SKM-1 treated with dmso at 0.1 percent for 144 hours (cell line): ENCODE results near the gene SERPING1.

Experiments used
- DNase-seq: peaks from one replicate; lab custom pipeline; 2025; ENCODE audit not compliant: unreplicated experiment; lab: John Stamatoyannopoulos, UW

SERPING1 gene

DNA sequence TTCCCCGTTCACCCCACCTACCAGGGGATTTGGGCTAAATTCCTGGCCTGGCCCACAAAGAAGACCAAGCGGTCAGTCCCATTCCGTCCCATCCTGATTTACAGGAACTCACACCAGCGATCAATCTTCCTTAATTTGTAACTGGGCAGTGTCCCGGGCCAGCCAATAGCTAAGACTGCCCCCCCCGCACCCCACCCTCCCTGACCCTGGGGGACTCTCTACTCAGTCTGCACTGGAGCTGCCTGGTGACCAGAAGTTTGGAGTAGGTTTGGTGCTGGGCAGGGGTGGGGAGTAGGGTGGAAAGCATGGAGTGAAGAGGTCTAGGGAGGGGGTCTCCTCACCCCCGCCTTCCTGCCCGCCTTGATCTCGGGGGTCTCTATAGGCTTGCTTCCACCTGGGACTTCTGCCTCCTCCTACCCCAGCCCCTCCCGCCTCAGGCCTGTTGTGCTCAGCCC lies at the start of gene SERPING1:
Gene SERPING1 (plus strand): TSS at position 225 of the 455 bp plus-strand sequence. CDS start 586 bp downstream, outside the sequence.
- DNase-seq = no peak

DNA sequence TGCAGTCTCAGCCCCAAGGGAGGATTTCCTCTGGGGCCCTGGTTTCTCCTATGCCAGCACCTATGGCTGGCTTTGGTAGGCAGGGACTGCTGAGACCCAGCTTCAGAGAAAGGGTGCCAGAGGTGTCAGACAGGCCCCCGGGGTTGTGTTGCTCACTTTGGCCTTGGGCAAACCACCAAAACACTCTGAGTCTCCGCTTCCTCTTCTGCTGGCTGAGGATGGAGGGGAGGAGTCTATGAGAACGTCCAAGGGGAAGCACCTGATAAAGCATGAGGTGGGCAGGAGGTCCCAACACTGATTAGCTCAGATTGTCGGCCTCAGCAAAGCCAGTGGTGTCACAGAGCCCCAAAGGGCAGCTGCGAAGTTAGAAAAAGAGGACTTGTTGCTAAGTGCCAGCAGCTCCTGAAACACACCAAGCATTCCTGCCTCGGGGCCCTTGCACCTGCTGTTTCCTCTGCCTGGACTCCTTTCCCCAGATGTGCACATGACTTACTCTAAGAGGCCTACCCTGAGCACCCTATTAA lies 49.6 kb upstream of the SERPING1 start:
- DNase-seq = peak; percentile 23

DNA sequence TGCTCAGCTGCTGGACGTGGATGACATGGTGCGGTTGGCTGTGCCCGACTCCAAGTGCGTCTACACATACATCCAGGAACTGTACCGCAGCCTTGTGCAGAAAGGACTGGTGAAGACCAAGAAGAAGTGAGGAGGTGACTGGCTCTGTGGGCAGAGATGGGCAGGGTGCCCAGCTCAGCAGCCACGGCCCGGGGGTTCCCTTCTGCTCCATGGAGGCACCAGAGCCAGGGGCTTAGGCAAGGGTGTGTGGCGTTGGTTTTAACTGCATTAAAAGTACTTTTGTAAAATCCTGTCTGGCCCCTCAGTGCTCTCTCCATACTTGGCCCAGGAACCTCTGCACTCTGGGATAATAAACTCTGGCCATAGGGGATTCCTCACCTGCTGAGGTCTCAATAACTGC lies 47.5 kb upstream of the SERPING1 start:
- no peak for DNase-seq

DNA sequence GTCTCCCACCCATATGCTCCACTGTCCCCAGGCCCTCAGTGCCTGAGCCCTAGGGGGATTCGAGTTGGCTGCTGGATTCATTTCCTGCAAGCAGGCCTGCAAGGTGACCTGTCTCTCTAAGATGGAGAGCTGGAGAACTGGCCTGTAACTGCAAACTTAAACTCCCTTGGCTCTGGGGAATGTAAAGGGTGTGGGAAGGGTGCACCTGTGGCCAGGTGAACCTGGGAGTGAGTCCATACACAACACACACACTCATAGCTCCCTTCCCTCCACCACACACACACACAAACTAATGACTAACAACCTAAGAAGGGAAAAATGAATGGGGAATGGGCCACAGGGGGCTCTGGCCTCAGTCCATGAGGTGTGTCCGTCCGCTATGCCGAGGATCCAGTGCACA lies 45.5 kb upstream of the SERPING1 start:
- no peak for DNase-seq

DNA sequence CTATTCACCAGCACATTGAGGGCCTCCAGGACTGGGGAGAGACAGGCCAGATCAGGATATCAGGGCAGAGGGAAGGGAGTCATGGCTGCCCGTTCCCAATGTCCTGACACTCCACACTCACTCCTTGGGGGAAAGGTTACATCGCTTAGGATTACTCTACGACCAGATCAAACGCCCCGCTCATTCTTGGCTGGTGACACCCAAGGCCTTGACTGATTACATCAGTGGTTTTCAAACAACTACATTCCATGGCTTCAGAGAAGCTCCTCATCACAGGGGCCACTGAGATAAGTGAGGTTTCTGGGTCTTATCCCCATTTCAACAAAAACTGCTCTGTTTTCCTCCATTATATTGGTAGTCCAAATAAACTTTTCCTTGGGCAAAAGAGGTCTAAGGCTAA lies 45.0 kb upstream of the SERPING1 start:
- DNase-seq = no peak

DNA sequence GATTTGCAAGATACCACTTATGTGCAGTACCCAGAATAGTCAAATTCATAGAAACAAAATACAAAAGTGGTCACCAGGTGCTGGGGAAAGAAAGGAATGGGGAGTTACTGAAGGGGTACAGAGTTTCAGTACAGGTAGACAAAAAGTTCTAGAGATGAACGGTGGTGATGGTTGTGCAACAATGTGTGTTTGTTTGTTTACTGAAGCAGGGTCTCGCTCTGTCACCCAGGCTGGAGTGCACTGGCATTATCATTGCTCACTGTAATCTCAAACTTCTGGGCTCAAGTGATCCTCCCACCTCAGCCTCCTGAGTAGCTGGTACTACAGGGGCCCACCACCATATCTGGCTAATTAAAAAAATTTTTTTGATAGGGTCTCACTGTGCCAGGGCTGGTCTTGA lies 42.1 kb upstream of the SERPING1 start:
- no peak for DNase-seq

DNA sequence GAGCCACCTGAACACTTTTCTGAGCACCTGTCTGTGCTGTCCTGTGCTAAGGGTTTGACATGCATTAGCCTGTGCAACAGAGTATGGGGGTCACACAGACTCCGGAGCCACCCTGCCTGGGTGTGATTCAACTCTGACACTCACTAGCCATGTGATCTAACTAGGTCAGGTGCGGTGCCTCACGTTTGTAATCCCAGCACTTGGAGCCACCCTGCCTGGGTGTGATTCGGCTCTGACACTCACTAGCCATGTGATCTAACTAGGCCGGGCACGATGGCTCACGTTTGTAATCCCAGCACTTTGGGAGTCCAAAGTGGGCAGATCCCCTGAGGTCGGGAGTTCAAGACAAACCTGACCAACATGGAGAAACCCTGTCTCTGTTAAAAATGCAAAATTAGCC lies 41.4 kb upstream of the SERPING1 start:
- no peak for DNase-seq

DNA sequence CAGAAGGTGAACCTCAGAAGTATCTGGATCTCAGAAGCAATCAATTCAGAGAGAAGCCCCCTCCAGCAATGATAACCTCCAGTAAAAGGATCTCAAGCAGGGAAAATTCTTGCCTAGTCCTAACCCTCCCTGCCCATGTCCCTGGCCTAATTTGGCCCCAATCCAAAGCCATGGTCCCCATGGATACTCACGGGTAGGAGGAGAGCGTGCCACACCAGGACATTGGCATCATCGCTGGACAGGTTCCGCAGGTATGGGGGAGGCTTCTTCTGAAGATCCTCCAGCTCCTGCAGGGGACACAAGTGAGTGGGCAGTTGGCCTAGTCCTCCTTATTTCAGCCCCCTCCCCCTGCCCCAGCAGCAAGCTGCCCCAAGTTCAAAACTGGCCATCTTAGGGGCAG lies 37.3 kb upstream of the SERPING1 start:
- DNase-seq = no peak

DNA sequence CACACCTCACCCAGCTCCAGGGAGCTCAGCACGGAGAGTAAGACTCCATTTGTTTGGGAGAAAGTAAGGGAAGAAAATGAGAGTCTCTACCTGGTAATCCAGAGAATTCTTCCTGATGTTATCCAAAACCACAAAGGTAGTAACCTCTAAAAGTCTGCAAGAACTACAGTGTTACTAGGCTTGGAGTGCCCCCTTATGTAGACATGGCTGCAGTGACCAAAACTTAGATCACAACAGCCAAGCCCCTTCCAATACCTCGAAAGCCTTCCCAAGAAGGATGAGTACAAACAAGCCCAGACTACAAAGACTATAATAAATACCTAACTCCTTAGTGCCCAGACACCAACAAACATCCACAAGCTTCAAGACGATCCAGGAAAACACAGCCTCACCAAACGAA lies 34.9 kb upstream of the SERPING1 start:
- no peak for DNase-seq

DNA sequence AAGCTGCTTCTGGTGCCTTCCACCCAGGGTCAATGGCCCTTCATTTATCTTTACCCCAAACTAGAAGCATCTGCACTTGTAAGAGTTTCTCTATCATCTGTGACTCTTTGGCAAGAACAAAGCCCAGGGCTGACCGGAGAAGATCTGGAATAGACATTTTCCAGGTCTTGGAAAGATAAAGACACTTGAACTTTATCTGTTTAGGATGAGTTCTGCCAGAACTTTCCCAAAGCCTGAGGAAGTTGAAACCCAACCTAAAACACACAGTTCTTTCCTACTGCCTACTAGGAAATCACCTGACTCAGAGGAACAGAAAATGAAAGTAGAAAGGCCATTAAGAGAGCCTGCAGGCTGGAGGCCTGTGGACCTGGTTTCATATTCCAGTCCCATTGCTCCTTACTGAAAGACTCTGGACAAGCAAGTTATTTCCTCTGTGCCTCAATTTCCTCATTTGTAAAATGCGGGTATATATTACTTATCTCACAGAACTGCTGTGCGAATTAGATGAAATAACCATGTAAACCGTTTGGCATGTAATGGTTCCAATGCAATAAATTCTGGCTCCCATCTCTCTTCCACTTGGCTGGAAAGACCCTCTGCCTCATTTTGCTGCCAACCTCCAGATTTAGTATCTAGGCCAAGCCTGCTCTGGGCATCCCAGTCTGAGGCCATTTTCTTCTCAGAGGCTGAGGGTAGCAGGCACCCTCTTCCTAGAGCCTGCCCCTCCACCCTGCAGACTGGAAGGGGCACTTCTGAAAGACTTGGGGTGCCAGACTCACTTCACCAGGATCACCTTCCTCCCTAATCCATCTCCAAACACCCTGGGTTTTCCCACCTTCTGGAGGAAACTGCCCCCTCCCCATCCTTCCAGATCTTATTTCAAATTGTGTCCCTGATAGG lies 31.2 kb upstream of the SERPING1 start:
- DNase-seq = no peak

DNA sequence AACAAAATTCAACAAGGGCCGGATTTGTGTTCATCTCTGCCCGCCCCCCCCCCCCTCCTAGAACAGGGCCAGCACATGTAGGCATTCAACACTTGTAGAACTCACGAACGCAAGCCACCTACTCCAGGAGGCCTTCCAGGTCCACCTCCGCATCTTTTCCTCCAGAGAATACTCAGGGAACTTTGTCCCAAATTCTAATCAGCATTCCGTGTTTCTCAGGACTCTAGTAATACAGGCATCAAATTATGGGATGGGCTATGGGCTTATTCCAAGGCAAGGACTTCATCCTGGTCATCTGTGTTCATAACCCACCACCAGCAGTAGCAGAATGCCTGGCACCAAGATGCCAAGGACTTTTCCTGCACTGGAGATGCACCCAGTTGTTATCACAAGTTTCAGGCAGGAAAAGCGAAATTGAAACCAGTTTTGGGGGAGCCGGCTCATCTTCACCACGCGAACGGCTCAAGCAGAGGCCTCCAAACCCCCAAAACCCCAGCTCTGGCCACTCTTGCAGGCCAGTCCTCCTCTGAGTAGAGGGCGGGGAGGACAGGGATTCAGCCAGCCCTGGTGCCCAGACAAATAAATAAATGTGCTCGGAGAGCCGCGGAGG lies 30.5 kb upstream of the SERPING1 start:
- DNase-seq = no peak

DNA sequence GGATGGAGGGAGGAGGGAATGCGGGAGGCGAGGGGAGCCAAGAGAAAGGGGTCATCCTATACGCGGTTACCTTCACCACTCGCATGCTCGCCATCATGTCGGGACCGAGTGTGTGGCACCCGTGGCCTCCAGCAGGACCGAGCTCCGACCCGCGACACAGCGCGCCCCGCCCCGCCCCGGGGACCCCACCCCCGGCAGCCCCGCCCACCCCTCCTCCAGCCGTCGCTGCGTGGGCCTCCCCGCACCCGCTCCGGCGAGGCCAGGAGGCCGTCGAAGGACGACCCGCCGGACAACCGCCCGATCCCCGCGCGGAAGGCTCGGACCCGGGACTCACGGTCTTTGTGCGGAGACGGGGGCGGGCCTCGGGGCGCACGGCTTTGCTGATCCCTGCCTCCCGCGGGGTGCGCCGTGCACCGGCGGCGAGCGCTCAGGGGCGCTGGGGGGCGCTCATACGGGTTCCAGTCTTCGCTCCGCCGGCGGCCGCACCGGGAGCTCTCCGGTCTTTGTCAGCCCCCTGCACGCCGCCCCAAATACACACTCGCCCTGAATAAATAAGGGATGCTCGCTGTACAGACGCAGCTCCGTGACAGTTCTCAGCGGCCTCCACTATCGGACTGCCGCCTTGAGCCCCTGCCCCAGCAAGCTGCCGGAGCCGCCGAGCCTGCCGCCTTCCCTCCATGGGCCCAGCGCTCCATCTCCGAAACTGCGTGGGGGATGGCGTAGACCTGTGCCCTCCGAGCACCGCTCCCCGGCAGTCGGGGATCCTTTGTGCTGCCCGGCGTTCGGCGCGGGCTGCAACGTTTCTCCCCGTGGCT lies 29.8 kb upstream of the SERPING1 start, which contains the start of gene UBE2L6:
Gene UBE2L6 (minus strand): TSS at position 158 of the 815 bp plus-strand sequence. CDS start 61 bp downstream, at position 97.
- DNase-seq = no peak

DNA sequence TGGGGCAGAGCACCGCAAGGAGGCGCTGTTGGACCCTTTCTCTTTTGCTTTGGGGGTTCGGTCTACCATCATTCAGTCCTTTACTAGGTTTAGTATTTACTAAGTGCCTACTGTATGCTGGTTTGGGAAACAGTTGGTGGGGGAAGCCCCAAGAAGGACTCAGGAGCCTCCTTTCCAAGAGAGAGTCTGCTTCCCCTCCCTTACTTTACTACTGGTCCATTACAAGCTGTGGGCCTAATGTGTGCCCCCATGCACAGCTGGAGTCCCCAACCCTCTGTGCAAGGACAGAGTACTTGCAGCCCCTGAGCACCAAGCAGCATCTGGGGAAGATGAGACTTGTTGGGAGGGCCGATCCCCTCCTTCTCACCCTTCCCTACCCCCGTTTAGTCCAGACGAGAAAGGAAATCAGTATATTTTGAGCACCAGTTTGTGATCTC lies 29.1 kb upstream of the SERPING1 start:
- DNase-seq = peak; percentile 67

DNA sequence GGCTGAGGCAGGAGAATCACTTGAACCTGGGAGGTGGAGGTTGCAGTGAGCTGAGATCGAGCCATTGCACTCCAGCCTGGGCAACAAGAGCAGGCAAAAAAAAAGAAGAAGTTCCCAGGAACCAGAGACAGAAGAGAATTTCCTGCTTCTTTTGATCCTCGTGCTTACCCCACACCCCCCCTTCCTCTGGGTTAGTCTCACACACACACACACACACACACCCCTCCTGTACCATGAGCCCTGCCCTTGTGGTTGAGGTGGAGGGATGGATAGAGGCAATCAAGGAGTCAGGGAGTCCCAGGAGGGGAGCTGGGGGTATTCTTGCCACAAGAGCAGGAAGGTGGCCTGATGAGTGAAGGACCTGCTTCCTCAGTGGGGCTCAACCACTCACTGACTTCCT lies 25.9 kb upstream of the SERPING1 start:
- peak; percentile 71 for DNase-seq

DNA sequence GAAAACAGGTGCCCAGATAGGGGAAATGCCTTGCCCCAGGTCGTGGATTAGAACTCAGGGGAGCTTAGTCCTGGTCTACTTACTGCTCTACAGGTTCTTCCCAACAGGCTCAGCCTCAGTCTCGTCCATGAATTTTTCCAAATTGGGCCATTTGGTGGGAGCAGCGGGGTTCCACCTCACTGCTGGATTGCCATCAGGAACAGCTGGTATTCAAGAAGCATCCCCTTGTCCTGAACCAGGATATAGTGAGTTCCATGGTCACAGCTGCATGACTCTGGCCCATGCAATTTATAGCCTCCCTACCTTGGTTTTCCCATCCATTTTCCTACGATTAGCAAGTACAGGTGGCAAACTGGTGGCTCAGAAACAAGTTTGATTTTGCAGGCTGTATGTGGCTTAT lies 23.4 kb upstream of the SERPING1 start:
- no peak for DNase-seq

DNA sequence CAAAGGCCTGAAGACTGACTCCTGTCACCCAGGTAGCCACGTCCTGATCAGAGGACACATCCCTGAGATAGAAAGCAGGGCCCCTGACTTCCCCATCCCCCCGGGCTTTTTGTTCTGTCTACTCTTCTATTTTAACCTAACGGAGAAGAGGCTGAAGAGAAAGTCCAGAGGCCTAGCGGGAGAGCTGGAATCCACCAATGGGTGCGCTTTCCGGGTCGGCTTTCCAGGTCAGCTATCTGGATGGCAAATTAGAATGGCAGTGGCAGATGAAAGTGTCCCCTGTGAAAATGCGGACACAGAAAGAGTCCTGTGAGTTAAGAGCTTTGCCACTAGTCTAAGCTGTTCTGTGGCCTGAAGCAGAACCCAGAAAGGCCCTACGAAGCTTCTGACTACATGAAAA lies 13.1 kb upstream of the SERPING1 start:
- no peak for DNase-seq

DNA sequence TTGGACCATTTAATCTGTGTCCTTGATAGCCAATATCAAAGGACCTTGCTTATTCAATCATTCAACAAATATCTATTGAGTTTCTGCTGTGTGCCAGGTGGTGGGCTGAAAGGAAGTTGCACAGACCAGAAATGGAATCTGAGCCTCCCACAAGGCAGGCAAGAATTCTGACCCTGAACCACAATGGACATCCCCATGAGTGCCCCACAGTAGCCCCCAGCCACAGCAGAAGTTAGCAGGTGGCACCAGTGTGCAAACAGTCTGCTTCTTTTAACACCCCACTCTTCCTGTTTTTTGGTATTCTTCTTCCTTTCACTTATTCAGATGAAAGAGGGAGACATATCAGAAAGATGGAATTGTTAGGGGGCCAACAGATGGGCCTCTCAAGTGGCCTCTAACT lies 12.2 kb upstream of the SERPING1 start:
- no peak for DNase-seq

DNA sequence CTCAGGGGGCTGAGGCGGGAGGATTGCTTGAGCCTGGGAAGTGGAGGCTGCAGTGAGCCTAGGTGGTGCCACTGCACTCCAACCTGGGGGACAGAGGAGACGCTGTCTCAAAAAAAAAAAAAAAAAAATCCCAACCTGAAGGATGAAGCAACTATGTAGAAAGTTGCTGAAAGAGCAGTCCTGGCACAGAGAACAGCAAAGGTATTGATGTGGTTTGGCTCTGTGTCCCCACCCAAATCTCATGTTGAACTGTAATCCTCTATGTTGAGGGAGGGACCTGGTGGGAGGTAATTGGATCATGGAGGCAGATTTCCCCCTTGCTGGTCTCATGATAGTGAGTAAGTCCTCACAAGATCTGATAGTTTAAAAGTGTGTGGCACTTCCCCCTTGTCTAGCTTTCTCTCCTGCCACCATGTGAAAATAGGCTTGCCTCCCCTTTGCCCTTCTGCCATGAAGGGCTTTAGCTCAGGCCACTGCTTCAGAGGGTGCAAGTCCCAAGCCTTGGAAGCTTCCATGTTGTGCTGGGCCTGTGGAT lies 10.7 kb upstream of the SERPING1 start:
- no peak for DNase-seq

DNA sequence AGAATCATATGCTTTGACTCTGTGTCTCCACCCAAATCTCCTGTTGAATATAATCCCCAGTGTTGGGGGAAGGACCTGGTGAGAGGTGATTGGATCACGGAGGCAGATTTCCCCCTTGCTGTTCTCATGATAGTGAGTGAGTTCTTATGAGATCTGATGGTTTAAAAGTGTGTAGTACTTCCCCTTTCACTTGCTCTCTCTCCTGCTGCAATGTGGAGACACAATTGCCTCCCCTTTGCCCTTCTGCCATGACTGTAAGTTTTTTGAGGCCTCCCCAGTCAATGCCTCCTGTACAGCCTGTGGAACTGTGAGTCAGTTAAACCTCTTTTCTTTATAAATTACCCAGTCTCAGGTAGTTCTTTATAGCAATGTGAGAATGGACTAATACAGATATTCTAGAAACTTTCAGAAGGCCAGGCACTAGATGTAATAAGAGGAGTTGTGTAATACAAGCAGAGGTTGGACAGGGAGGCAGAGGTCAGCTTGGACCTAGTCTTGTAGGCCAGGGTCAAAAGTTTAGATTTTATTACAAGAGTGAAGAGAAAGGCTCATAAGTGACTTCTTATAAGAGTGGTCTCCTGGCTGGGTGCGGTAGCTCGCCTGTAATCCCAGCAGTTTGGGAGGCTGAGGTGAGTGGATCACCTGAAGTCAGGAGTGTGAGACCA lies 9.3 kb upstream of the SERPING1 start:
- peak; percentile 56 for DNase-seq

DNA sequence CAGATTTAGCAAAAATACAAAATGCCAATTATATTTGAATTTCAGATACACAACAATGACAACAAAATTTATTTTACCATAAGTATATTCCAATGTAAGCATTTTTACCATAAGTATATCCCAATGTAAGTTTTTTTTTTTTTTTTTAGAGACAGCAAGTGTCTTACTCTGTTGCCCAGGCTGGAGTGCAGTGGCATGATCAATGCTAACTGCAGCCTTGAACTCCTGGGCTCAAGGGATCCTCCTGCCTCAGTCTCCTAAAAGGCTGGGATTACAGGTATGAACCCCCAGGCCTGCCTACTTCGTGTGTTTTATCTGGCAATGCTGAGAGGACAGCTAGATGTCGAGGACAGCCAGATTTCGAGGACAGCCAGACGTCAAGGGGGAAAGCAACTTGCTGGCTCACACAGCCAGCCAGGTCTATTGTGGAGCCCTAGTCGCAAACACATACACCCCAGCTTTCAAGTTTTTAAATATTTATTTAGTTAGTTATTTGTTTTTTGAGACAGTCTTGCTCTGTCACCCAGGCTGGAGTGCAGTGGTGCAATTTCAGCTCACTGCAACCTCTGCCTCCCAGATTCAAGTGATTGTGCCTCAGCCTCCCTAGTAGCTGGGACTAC lies 1.1 kb upstream of the SERPING1 start:
- DNase-seq = no peak
